ENCODE results near the gene DAPK2. TPM values are rescaled to one million over a fixed set of nuclear protein-coding genes. Genes with fewer than 3 reads are reported as not detected.

Gene DAPK2
- total RNA-seq, 1 experiment from 2014 or later: 1.4 TPM

DNA sequence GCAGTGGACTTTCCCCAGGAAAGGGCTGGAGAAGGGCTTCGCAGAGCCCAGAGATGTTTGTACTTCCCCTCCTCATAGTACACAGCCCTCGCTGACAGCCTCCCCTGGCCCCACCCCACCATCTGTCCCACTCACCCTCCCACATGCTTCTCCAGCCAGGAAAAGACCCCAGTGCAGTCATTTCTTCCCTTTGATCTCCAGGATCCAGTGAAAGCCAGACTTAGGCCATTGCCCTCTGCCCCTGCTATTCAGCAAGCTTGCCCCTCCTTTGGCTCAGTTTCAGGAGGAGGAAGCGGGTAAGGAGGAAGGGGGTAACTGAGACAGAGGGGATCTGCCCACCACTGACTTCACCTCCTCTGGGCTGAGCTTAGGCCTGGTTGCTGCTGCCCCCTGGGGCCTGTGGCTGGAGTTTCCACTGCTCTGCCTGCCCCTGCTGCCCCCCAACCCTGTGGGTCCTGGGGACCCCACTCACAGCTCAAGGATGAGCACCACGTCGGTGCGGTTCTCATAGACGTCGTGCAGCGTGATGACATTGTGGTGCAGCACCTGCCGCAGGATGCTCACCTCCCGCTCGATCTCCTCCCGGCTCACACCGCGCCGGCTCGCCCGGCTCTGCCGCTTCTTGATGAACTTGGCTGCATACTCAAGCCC is 63.1 kb downstream of the DAPK2 start:
- ChIA-PET CTCF (no interaction called here), POLR2A (ENCODE audit: unreplicated experiment) (no interaction called here)
- Histone ChIP-seq H3K79me2 (ENCODE audit: low read length) (no peaks in the 10 kb centered on the region), H3K4me2 (ENCODE audit: low read length) (no peak overlapping the region), H4K20me1 (ENCODE audit: low read length) (no peaks in the 10 kb centered on the region), H3K9me2 (replicated peaks; ENCODE audit: low read length) (no peaks in the 10 kb centered on the region), H3K9me3 (ENCODE audit: low read length) (no peaks in the 10 kb centered on the region), H2AFZ (ENCODE audit: low read length) (no peak overlapping the region), H3K4me1 (ENCODE audit: insufficient read depth, low read length) (no peaks in the 10 kb centered on the region), H3K27me3 (ENCODE audit: low read length) (no peaks in the 10 kb centered on the region), H3K9ac (ENCODE audit: low read length) (no peak overlapping the region), H3K36me3 (ENCODE audit: low read depth, low read length) (no peaks in the 10 kb centered on the region), H3K27ac (ENCODE audit: low read length) (no peak overlapping the region), H3K4me3 (ENCODE audit: low read length) (no peak overlapping the region), H3F3A (ENCODE audit: low read length, unreplicated experiment) (no peaks in the 10 kb centered on the region)
- DNase-seq (no peak), ATAC-seq (no peak)
- TF ChIP-seq EZH2phosphoT487 (IDR thresholded peaks at IDR 0.05; ENCODE audit: borderline replicate concordance, low read length): no peak
- TF ChIP-seq, protein P1, sequence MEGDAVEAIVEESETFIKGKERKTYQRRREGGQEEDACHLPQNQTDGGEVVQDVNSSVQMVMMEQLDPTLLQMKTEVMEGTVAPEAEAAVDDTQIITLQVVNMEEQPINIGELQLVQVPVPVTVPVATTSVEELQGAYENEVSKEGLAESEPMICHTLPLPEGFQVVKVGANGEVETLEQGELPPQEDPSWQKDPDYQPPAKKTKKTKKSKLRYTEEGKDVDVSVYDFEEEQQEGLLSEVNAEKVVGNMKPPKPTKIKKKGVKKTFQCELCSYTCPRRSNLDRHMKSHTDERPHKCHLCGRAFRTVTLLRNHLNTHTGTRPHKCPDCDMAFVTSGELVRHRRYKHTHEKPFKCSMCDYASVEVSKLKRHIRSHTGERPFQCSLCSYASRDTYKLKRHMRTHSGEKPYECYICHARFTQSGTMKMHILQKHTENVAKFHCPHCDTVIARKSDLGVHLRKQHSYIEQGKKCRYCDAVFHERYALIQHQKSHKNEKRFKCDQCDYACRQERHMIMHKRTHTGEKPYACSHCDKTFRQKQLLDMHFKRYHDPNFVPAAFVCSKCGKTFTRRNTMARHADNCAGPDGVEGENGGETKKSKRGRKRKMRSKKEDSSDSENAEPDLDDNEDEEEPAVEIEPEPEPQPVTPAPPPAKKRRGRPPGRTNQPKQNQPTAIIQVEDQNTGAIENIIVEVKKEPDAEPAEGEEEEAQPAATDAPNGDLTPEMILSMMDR (conservative IDR thresholded peaks at IDR 0.05; ENCODE audit: low read depth, low read length): peak; percentile 35; the same call in 1 of the 2 replicates
- intact Hi-C loops (cut with micrococcal nuclease): no loop called here
- no TSS peak for BruUV-seq (replicated peaks)

DNA sequence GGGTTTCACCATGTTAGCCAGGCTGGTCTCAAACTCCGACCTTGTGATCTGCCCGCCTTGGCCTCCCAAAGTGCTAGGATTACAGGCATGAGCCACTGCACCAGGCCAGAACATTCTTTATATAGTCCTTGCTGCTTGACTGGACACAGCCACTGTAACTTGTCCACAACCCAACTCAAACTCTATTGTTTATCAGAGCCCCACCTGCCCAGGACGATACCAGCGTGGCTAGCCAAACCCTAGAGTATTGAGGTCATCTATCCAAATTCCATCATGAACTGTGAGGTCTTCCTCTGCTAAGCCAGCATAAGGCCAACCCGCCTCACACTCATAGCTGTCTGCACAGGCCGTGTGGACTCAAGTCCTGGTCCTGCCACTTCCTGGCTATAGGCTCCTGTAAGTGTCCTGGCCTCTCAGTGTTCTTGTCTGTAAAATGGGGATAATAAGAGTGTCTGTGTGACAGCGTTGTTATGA is 63.9 kb downstream of the DAPK2 start:
- Histone ChIP-seq H3K9ac (ENCODE audit: low read length) (no peak overlapping the region), H3K9me3 (ENCODE audit: low read length) (no peaks in the 10 kb centered on the region), H3K27ac (ENCODE audit: low read length) (no peak overlapping the region), H3K4me3 (ENCODE audit: low read length) (no peak overlapping the region), H3K4me1 (ENCODE audit: insufficient read depth, low read length) (no peaks in the 10 kb centered on the region), H3F3A (ENCODE audit: low read length, unreplicated experiment) (no peaks in the 10 kb centered on the region), H3K4me2 (ENCODE audit: low read length) (no peak overlapping the region), H3K9me2 (replicated peaks; ENCODE audit: low read length) (no peaks in the 10 kb centered on the region), H3K36me3 (ENCODE audit: low read depth, low read length) (no peaks in the 10 kb centered on the region), H4K20me1 (ENCODE audit: low read length) (no peaks in the 10 kb centered on the region), H3K79me2 (ENCODE audit: low read length) (no peaks in the 10 kb centered on the region), H2AFZ (ENCODE audit: low read length) (no peak overlapping the region), H3K27me3 (ENCODE audit: low read length) (no peaks in the 10 kb centered on the region)
- no TSS peak for BruUV-seq (replicated peaks)
- no peak for DNase-seq
- ATAC-seq: no peak
- intact Hi-C loops (cut with micrococcal nuclease): no loop called here
- POLR2A ChIA-PET (ENCODE audit: unreplicated experiment): no interaction called here
- TF ChIP-seq, protein P1 (conservative IDR thresholded peaks at IDR 0.05; ENCODE audit: low read depth, low read length): no peak
- TF ChIP-seq EZH2phosphoT487 (IDR thresholded peaks at IDR 0.05; ENCODE audit: borderline replicate concordance, low read length) (no peak), EZH2 (IDR thresholded peaks at IDR 0.05; ENCODE audit: low read length, unreplicated experiment) (no peak)
- CTCF ChIA-PET: no interaction called here

DNA sequence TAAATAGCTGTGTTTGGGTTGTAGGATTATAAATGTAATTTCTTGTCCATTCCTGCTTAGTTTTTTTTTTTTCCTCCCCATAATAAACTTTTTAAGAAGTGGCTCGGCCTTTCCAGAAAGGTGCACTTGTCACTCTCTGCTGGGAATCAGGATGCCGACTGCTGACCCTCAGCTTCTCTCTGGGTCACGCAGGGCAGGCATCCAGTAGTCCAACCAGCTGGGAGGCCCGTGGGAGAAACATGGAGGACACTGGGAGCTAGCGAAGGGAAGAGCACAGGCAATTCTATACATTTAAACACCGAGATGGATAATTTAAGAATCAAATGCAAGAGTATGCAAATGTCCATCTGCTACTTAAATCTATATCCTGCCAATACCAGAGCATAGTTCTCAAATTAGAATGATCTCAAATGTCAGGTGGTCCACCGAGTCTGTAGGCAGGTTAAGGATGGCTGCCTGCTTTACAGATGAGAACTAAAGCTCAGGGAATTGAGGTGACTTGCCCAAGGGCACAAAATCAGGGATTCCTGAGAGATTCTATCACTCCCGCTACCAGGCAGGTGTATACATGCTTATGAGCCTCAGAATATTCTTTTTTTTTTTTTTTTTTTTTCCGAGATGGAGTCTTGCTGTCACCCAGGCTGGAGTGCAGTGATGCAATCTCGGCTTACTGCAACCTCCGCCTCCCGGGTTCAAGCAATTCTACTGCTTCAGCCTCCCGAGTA is 64.5 kb downstream of the DAPK2 start:
- Histone ChIP-seq H3K4me2 (ENCODE audit: low read length) (no peak overlapping the region), H3F3A (ENCODE audit: low read length, unreplicated experiment) (no peaks in the 10 kb centered on the region), H3K9me3 (ENCODE audit: low read length) (no peaks in the 10 kb centered on the region), H2AFZ (ENCODE audit: low read length) (no peak overlapping the region), H3K27me3 (ENCODE audit: low read length) (no peaks in the 10 kb centered on the region), H3K9ac (ENCODE audit: low read length) (no peak overlapping the region), H4K20me1 (ENCODE audit: low read length) (no peaks in the 10 kb centered on the region), H3K4me1 (ENCODE audit: insufficient read depth, low read length) (no peaks in the 10 kb centered on the region), H3K36me3 (ENCODE audit: low read depth, low read length) (no peaks in the 10 kb centered on the region), H3K4me3 (ENCODE audit: low read length) (no peak overlapping the region), H3K27ac (ENCODE audit: low read length) (no peak overlapping the region), H3K9me2 (replicated peaks; ENCODE audit: low read length) (no peaks in the 10 kb centered on the region), H3K79me2 (ENCODE audit: low read length) (no peaks in the 10 kb centered on the region)
- no TSS peak for BruUV-seq (replicated peaks)
- ChIA-PET POLR2A (ENCODE audit: unreplicated experiment) (no interaction called here), CTCF (no interaction called here)
- ATAC-seq: no peak
- DNase-seq: no peak
- TF ChIP-seq EZH2phosphoT487 (IDR thresholded peaks at IDR 0.05; ENCODE audit: borderline replicate concordance, low read length): no peak
- TF ChIP-seq EZH2 (IDR thresholded peaks at IDR 0.05; ENCODE audit: low read length, unreplicated experiment): no peak
- TF ChIP-seq, protein P1 (conservative IDR thresholded peaks at IDR 0.05; ENCODE audit: low read depth, low read length): no peak
- intact Hi-C loops (cut with micrococcal nuclease): no loop called here
